DND-41 (cell line): ENCODE results near the gene PANX3.

Source experiments
- ATAC-seq: fragments of 200-7000 bp; cut with Tn5 transposase; 3 replicates; pipeline ENCODE4 v1.9.1; 2021; ENCODE audit warnings: low read depth; ENCODE audit not compliant: insufficient read depth
- DNase-seq: peaks from one replicate; pipeline ENCODE4 v3.0.0-alpha.2; 2020
- H2AFZ ChIP-seq: 2 replicates; pipeline ENCODE4 v1.6.0; 2012; ENCODE audit warnings: low read depth, low read length
- H3K27ac ChIP-seq: 2 replicates; pipeline ENCODE4 v1.5.1; 2012; ENCODE audit warnings: low read length, inconsistent platforms
- H3K27me3 ChIP-seq: fragments of 200-600 bp; sonication (generic); 2 replicates; pipeline ENCODE4 v1.6.0; 2012; ENCODE audit warnings: low read length, mild to moderate bottlenecking, inconsistent platforms; ENCODE audit not compliant: insufficient read depth, poor library complexity
- H3K36me3 ChIP-seq: 2 replicates; pipeline ENCODE4 v1.5.1; 2012; ENCODE audit warnings: low read length, inconsistent platforms; ENCODE audit not compliant: insufficient read depth
- H3K4me1 ChIP-seq: 2 replicates; pipeline ENCODE4 v1.5.1; 2012; ENCODE audit warnings: mild to moderate bottlenecking, low read length; ENCODE audit not compliant: insufficient read depth
- H3K4me2 ChIP-seq: 2 replicates; pipeline ENCODE4 v1.6.0; 2012; ENCODE audit warnings: mild to moderate bottlenecking, moderate library complexity, low read length, inconsistent platforms; ENCODE audit not compliant: insufficient read depth
- H3K4me3 ChIP-seq, 2 experiments: fragments of 200-600 bp in 1 of 2; shearing (Covaris generic) in 1 of 2; 2 replicates each; pipeline ENCODE4 v1.5.1; 2012 to 2016; ENCODE audit warnings: inconsistent platforms in 2 of 2, low read length in 2 of 2, mild to moderate bottlenecking in 2 of 2, low read depth in 1 of 2, moderate library complexity in 1 of 2
- H3K79me2 ChIP-seq: 2 replicates; pipeline ENCODE4 v1.6.0; 2012; ENCODE audit warnings: low read length, inconsistent platforms; ENCODE audit not compliant: insufficient read depth
- H3K9ac ChIP-seq: 2 replicates; pipeline ENCODE4 v1.6.0; 2012; ENCODE audit warnings: low read depth, mild to moderate bottlenecking, inconsistent platforms, low read length, moderate library complexity
- H3K9me3 ChIP-seq: 2 replicates; pipeline ENCODE4 v1.5.1; 2012; ENCODE audit warnings: low read length, moderate library complexity, mild to moderate bottlenecking, inconsistent platforms; ENCODE audit not compliant: insufficient read depth, severe bottlenecking
- H4K20me1 ChIP-seq: 2 replicates; pipeline ENCODE4 v1.6.0; 2012; ENCODE audit warnings: low read length; ENCODE audit not compliant: insufficient read depth
- EZH2 ChIP-seq: IDR thresholded peaks from 3 replicates; pipeline ENCODE4 v1.6.1; 2012; ENCODE audit warnings: borderline replicate concordance, low read depth, mild to moderate bottlenecking, moderate library complexity, low read length, inconsistent platforms; ENCODE audit not compliant: severe bottlenecking
- TF ChIP-seq, protein P1 (sequence below): IDR thresholded peaks from 2 replicates; pipeline ENCODE4 v1.5.1; 2012; ENCODE audit warnings: borderline replicate concordance, low read length, moderate library complexity, mild to moderate bottlenecking; ENCODE audit not compliant: poor library complexity, severe bottlenecking; ENCODE audit errors: extremely low read depth

The PANX3 gene

DNA sequence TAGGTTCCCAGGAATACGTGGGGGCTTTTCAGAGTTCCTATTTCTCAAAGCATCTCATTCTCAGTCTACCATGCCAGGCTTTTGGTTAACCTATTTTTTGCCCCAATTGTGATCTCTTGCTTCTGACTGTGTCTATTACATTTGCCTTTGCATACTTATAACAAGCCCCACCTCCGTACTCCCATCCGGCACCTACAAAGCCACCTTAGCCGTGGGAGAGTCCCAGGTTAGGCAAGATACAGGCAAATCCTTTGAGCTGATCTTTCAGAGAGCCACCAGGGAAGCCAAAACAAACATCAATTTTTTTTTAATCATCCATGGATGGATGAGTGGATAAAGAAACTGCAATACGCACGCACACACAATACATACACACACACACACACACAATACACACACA, 18.6 kb upstream of the PANX3 start:
- H3K36me3 ChIP-seq = no peaks in the 10 kb centered on the region
- no peak overlapping the region for H2AFZ ChIP-seq
- H4K20me1 ChIP-seq = no peaks in the 10 kb centered on the region
- no peak overlapping the region for H3K9ac ChIP-seq
- no peaks in the 10 kb centered on the region for H3K4me1 ChIP-seq
- H3K27ac ChIP-seq = no peak overlapping the region
- H3K27me3 ChIP-seq = peaks cover 7% of the 10 kb centered on the region
- TF ChIP-seq, protein P1, sequence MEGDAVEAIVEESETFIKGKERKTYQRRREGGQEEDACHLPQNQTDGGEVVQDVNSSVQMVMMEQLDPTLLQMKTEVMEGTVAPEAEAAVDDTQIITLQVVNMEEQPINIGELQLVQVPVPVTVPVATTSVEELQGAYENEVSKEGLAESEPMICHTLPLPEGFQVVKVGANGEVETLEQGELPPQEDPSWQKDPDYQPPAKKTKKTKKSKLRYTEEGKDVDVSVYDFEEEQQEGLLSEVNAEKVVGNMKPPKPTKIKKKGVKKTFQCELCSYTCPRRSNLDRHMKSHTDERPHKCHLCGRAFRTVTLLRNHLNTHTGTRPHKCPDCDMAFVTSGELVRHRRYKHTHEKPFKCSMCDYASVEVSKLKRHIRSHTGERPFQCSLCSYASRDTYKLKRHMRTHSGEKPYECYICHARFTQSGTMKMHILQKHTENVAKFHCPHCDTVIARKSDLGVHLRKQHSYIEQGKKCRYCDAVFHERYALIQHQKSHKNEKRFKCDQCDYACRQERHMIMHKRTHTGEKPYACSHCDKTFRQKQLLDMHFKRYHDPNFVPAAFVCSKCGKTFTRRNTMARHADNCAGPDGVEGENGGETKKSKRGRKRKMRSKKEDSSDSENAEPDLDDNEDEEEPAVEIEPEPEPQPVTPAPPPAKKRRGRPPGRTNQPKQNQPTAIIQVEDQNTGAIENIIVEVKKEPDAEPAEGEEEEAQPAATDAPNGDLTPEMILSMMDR = no peak
- TF ChIP-seq EZH2 = no peak
- H3K4me3 ChIP-seq = no peak overlapping the region
- no peaks in the 10 kb centered on the region for H3K79me2 ChIP-seq
- no peaks in the 10 kb centered on the region for H3K9me3 ChIP-seq
- no peak overlapping the region for H3K4me2 ChIP-seq
- no peak for DNase-seq
- no peak for ATAC-seq

DNA sequence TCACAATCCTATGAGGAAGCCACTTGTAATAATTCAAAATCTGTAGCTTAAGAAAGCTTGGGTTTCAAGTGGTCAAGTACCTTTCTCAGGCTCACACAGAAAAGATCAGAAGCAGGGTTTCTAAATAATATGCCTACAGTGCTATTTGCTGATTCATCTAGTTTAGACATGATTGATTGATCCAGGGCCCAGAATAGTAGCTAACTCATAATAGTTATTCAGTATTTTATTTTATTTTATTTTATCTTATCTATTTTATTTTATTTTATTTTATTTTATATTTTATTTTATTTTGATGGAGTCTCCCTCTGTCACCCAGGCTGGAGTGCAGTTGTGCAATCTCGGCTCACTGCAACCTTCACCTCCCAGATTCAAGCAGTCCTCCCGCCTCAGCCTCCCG, 15.9 kb upstream of the PANX3 start:
- Histone ChIP-seq H3K4me2 (no peak overlapping the region), H4K20me1 (no peaks in the 10 kb centered on the region), H3K9ac (no peak overlapping the region), H3K4me1 (no peaks in the 10 kb centered on the region), H3K36me3 (no peaks in the 10 kb centered on the region), H2AFZ (no peak overlapping the region), H3K27me3 (peaks cover 7% of the 10 kb centered on the region), H3K27ac (no peak overlapping the region), H3K4me3 (no peak overlapping the region), H3K9me3 (no peaks in the 10 kb centered on the region), H3K79me2 (no peaks in the 10 kb centered on the region)
- DNase-seq (no peak), ATAC-seq (no peak)
- TF ChIP-seq, protein P1 = no peak
- TF ChIP-seq EZH2 = no peak

DNA sequence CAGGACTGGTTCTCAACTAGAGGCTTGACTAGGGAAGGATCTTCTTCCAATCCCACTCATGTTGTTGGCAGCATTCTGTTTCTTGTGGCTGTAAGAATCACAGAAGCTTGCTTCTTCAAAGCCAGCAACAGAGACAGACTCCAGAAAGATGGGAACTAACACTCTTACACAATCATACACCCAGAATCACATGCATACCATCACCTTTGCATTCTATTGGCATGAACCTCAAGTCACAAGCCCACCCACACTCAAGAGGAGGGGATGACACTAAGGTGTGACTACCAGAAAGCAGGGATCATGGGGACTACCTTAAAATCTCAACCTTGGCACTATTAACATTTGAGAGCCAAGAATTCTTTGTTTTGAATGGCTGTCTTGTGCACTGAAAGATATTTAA, 13.6 kb upstream of the PANX3 start:
- H3K4me3 ChIP-seq = no peak overlapping the region
- ATAC-seq (no peak), DNase-seq (no peak)
- no peak overlapping the region for H3K4me2 ChIP-seq
- no peak for TF ChIP-seq EZH2
- TF ChIP-seq, protein P1 = no peak
- no peaks in the 10 kb centered on the region for H3K79me2 ChIP-seq
- H3K9me3 ChIP-seq = no peaks in the 10 kb centered on the region
- H4K20me1 ChIP-seq = no peaks in the 10 kb centered on the region
- H3K27ac ChIP-seq = no peak overlapping the region
- peaks cover 7% of the 10 kb centered on the region for H3K27me3 ChIP-seq
- no peaks in the 10 kb centered on the region for H3K4me1 ChIP-seq
- no peaks in the 10 kb centered on the region for H3K36me3 ChIP-seq
- H2AFZ ChIP-seq = no peak overlapping the region
- H3K9ac ChIP-seq = no peak overlapping the region
